ENCODE data around the gene FANCM.
"Not testable (repeated sequence)": the region's sequence is repeated elsewhere in the genome, so short reads cannot be mapped to it uniquely, and the experiment has no call there.

- TF ChIP-seq CTCF (IDR thresholded peaks at IDR 0.05; ENCODE audit: low read length); EZH2 (IDR thresholded peaks at IDR 0.05; ENCODE audit: borderline replicate concordance, low read length): not testable (repeated sequence)
Measured at GRCh38 chr14:45142083-45142482, 6.4 kb downstream of the FANCM start.
